RWPE2 (cell line): ENCODE measurements around the gene MPG.

Experiments
- ATAC-seq: fragments of 200-7000 bp; cut with Tn5 transposase; 3 replicates; pipeline ENCODE4 v1.9.1; 2021; ENCODE audit warnings: low read depth
- DNase-seq: peaks from one replicate; pipeline ENCODE4 v3.0.0-alpha.2; 2020; ENCODE audit warnings: low spot score
- H3K27ac ChIP-seq: fragments of 450-650 bp; 2 replicates; pipeline ENCODE4 v1.5.1; 2017; ENCODE audit warnings: mild to moderate bottlenecking; ENCODE audit not compliant: poor library complexity, severe bottlenecking
- H3K27me3 ChIP-seq: fragments of 250-450 bp; sonication (Bioruptor Pico); 2 replicates; pipeline ENCODE4 v1.5.1; 2021; ENCODE audit warnings: mild to moderate bottlenecking, moderate library complexity; ENCODE audit not compliant: insufficient read depth, poor library complexity, severe bottlenecking
- H3K36me3 ChIP-seq: fragments of 250-450 bp; sonication (Bioruptor Pico); 2 replicates; pipeline ENCODE4 v1.5.1; 2020; ENCODE audit warnings: low read depth, mild to moderate bottlenecking, moderate library complexity
- H3K4me1 ChIP-seq: fragments of 250-450 bp; sonication (Bioruptor Pico); 2 replicates; pipeline ENCODE4 v1.5.1; 2021; ENCODE audit warnings: mild to moderate bottlenecking, moderate library complexity; ENCODE audit not compliant: insufficient read depth, poor library complexity, severe bottlenecking
- H3K4me3 ChIP-seq: fragments of 250-450 bp; sonication (Bioruptor Pico); 2 replicates; pipeline ENCODE4 v1.5.1; 2021; ENCODE audit warnings: mild to moderate bottlenecking, moderate library complexity; ENCODE audit not compliant: severe bottlenecking
- H3K9me3 ChIP-seq: fragments of 250-450 bp; sonication (Bioruptor Pico); 2 replicates; pipeline ENCODE4 v1.5.1; 2021; ENCODE audit warnings: mild to moderate bottlenecking, moderate library complexity; ENCODE audit not compliant: severe bottlenecking
- CTCF ChIP-seq: fragments of 450-650 bp; IDR thresholded peaks from one replicate; pipeline ENCODE4 v1.5.1; 2017; ENCODE audit warnings: mild to moderate bottlenecking, moderate library complexity; ENCODE audit not compliant: poor library complexity, severe bottlenecking

MPG gene

GRCh38 chr16:71210-71539, 6.8 kb upstream of the MPG start:
- peak overlapping the region; percentile 81 for H3K27ac ChIP-seq

GRCh38 chr16:71540-72401, 6.3 kb upstream of the MPG start:
- Histone ChIP-seq H3K9me3 (no peaks in the 10 kb centered on the region), H3K4me3 (peak overlapping the region; percentile 57), H3K27ac (peak overlapping the region; percentile 81), H3K4me1 (peaks cover 17% of the 10 kb centered on the region), H3K36me3 (no peaks in the 10 kb centered on the region), H3K27me3 (no peaks in the 10 kb centered on the region)
- DNase-seq (peak; percentile 96), ATAC-seq (peak; percentile 81)
- no peak for TF ChIP-seq CTCF

More at GRCh38 chr16:71210-71539, 6.8 kb upstream of the MPG start:
- ATAC-seq (no peak), DNase-seq (no peak)
- Histone ChIP-seq H3K9me3 (no peaks in the 10 kb centered on the region), H3K36me3 (no peaks in the 10 kb centered on the region), H3K4me1 (peaks cover 11% of the 10 kb centered on the region), H3K27me3 (no peaks in the 10 kb centered on the region), H3K4me3 (peak overlapping the region; percentile 57)
- no peak for TF ChIP-seq CTCF

DNA sequence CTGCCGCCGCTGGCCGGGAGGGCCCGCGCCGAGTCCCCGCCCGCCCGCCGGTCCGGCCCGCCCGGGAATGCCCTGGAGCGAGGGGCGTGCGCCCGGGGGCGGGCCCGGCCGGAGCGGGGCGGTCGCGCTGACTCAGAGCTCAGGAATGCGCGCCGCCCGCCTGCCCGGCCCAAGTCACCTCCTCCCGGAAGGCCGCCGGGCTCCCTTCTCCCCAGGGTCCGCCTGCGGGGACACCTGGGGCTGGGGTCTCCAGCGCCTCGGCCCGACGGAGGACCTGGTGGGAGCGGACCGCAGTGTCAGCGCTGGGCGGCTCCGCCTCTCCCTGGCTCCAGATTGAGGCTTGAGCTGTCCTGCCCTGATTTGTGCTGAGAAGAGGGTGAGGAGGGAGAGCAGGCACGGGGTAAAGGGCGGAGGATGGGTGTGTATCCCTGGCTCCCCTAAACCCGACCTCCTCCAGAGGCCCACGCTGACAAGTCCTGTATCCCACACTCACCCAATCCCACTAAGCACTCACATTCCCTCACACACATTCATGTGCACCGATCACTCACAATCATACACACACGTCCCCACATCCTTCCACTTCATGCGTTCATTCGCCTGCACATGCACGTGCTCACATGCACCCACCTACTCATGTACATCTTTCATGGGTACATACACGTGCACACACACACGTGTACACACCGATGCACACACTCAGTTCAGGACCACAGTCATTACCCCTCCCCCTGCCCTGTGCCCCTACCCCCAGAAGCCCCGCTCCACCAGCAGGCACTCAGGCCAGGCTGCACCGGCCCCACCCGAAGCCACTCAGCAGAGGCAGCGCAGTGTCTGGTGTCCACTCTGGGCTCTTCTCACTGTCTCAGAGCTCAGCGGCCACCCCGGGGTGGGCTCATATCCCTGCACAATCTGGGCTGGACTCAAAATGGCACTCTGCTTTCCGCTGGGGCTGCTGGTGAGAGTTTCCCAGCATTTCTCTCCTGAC, 5.2 kb upstream of the MPG start, which contains the start of gene RHBDF1:
TSS of gene RHBDF1 (minus strand) at position 71 of the 988 bp plus-strand sequence. CDS start 7,616 bp downstream, outside the sequence.
- peak within 1 kb of the TSS; percentile 57 for H3K4me3 ChIP-seq
- no peaks in the 10 kb centered on the region for H3K36me3 ChIP-seq
- TF ChIP-seq CTCF: peak; percentile 6
- H3K27ac ChIP-seq: peak within 1 kb of the TSS; percentile 81
- ATAC-seq (no peak), DNase-seq (no peak)
- no peaks in the 10 kb centered on the region for H3K9me3 ChIP-seq
- peaks cover 21% of the 10 kb centered on the region for H3K4me1 ChIP-seq
- no peaks in the 10 kb centered on the region for H3K27me3 ChIP-seq

- no peaks in the 10 kb centered on the region; the same call in 1 of the 2 replicates for H3K36me3 ChIP-seq
- TF ChIP-seq CTCF: no peak
- H3K9me3 ChIP-seq: no peaks in the 10 kb centered on the region
- H3K27me3 ChIP-seq: no peaks in the 10 kb centered on the region
- ATAC-seq (no peak), DNase-seq (no peak)
- H3K4me1 ChIP-seq: peaks cover 24% of the 10 kb centered on the region
- H3K4me3 ChIP-seq: no peak overlapping the region
- peak overlapping the region; percentile 81 for H3K27ac ChIP-seq
Observed at GRCh38 chr16:74051-74746, 3.8 kb upstream of the MPG start.
